Ishikawa (cell line): ENCODE results near the gene ZDHHC19.

ENCODE experiments used
- CEBPB ChIP-seq: IDR thresholded peaks from 2 replicates; pipeline ENCODE4 v1.6.1; 2012
- CREB1 ChIP-seq: IDR thresholded peaks from 2 replicates; pipeline ENCODE4 v1.6.1; 2012; ENCODE audit warnings: low read depth
- EGR1 ChIP-seq: IDR thresholded peaks from 2 replicates; pipeline ENCODE4 v1.6.1; 2012
- EP300 ChIP-seq: IDR thresholded peaks from 2 replicates; pipeline ENCODE4 v1.6.1; 2012; ENCODE audit warnings: borderline replicate concordance
- FOXM1 ChIP-seq: IDR thresholded peaks from 2 replicates; pipeline ENCODE4 v1.6.1; 2012; ENCODE audit warnings: low read depth, borderline replicate concordance
- NFIC ChIP-seq: IDR thresholded peaks from 2 replicates; pipeline ENCODE4 v1.6.1; 2012
- RAD21 ChIP-seq: IDR thresholded peaks from 2 replicates; pipeline ENCODE4 v1.6.1; 2012; ENCODE audit warnings: low read depth
- TAF1 ChIP-seq: IDR thresholded peaks from 2 replicates; pipeline ENCODE4 v1.6.1; 2012; ENCODE audit warnings: low read depth, mild to moderate bottlenecking
- TCF12 ChIP-seq: IDR thresholded peaks from 2 replicates; pipeline ENCODE4 v1.6.1; 2012; ENCODE audit warnings: low read depth
- TEAD4 ChIP-seq: IDR thresholded peaks from 2 replicates; pipeline ENCODE4 v1.6.1; 2012
- USF1 ChIP-seq: IDR thresholded peaks from 2 replicates; pipeline ENCODE4 v1.6.1; 2012
- YY1 ChIP-seq: IDR thresholded peaks from 2 replicates; pipeline ENCODE4 v1.6.1; 2012; ENCODE audit warnings: low read depth
- ZBTB7A ChIP-seq: IDR thresholded peaks from 2 replicates; pipeline ENCODE4 v1.6.1; 2012; ENCODE audit warnings: low read depth
- TF ChIP-seq, protein P1 (sequence below): IDR thresholded peaks from 2 replicates; pipeline ENCODE4 v1.6.1; 2012; ENCODE audit warnings: low read depth, mild to moderate bottlenecking
- TF ChIP-seq, protein P2 (sequence below): IDR thresholded peaks from 2 replicates; pipeline ENCODE4 v1.6.1; 2012

The ZDHHC19 gene

GRCh38 chr3:196220587-196220986, 9.4 kb upstream of the ZDHHC19 start:
- TF ChIP-seq ZBTB7A, result no peak
- no peak for TF ChIP-seq NFIC
- TF ChIP-seq CEBPB, result no peak
- TF ChIP-seq, protein P1, sequence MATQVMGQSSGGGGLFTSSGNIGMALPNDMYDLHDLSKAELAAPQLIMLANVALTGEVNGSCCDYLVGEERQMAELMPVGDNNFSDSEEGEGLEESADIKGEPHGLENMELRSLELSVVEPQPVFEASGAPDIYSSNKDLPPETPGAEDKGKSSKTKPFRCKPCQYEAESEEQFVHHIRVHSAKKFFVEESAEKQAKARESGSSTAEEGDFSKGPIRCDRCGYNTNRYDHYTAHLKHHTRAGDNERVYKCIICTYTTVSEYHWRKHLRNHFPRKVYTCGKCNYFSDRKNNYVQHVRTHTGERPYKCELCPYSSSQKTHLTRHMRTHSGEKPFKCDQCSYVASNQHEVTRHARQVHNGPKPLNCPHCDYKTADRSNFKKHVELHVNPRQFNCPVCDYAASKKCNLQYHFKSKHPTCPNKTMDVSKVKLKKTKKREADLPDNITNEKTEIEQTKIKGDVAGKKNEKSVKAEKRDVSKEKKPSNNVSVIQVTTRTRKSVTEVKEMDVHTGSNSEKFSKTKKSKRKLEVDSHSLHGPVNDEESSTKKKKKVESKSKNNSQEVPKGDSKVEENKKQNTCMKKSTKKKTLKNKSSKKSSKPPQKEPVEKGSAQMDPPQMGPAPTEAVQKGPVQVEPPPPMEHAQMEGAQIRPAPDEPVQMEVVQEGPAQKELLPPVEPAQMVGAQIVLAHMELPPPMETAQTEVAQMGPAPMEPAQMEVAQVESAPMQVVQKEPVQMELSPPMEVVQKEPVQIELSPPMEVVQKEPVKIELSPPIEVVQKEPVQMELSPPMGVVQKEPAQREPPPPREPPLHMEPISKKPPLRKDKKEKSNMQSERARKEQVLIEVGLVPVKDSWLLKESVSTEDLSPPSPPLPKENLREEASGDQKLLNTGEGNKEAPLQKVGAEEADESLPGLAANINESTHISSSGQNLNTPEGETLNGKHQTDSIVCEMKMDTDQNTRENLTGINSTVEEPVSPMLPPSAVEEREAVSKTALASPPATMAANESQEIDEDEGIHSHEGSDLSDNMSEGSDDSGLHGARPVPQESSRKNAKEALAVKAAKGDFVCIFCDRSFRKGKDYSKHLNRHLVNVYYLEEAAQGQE, result no peak
- TF ChIP-seq YY1, result no peak
- TF ChIP-seq TCF12, result no peak
- TF ChIP-seq EGR1, result no peak
- TF ChIP-seq, protein P2, sequence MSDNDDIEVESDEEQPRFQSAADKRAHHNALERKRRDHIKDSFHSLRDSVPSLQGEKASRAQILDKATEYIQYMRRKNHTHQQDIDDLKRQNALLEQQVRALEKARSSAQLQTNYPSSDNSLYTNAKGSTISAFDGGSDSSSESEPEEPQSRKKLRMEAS, result no peak
- no peak for TF ChIP-seq USF1
- no peak for TF ChIP-seq EP300
- no peak for TF ChIP-seq FOXM1
- no peak for TF ChIP-seq CREB1
- no peak for TF ChIP-seq RAD21
- no peak for TF ChIP-seq TAF1

GRCh38 chr3:196219970-196220311, 8.7 kb upstream of the ZDHHC19 start:
- TF ChIP-seq TAF1, result no peak
- TF ChIP-seq YY1, result no peak
- TF ChIP-seq USF1, result no peak
- no peak for TF ChIP-seq TEAD4
- TF ChIP-seq CREB1, result no peak
- TF ChIP-seq ZBTB7A, result no peak
- no peak for TF ChIP-seq NFIC
- no peak for TF ChIP-seq EGR1
- no peak for TF ChIP-seq RAD21
- TF ChIP-seq EP300, result no peak
- TF ChIP-seq CEBPB, result no peak
- TF ChIP-seq FOXM1, result no peak
- TF ChIP-seq, protein P1, result no peak

GRCh38 chr3:196219194-196219969, 8.2 kb upstream of the ZDHHC19 start:
- 0 out of 2 replicates have a peak, but pooled peaks have one; percentile 7 for TF ChIP-seq EGR1
- no peak for TF ChIP-seq RAD21
- no peak for TF ChIP-seq USF1
- TF ChIP-seq CEBPB, result no peak
- TF ChIP-seq, protein P1, result no peak

GRCh38 chr3:196218155-196218712, 7.0 kb upstream of the ZDHHC19 start:
- TF ChIP-seq CREB1, result no peak
- no peak for TF ChIP-seq ZBTB7A
- no peak for TF ChIP-seq USF1
- TF ChIP-seq CEBPB, result no peak
- no peak for TF ChIP-seq TCF12
- TF ChIP-seq, protein P1, result no peak
- no peak for TF ChIP-seq FOXM1
- TF ChIP-seq EP300, result no peak
- TF ChIP-seq TAF1, result no peak
- TF ChIP-seq TEAD4, result no peak
- no peak for TF ChIP-seq NFIC
- no peak for TF ChIP-seq YY1
- TF ChIP-seq RAD21, result no peak
- no peak for TF ChIP-seq EGR1
- TF ChIP-seq, protein P2, result no peak
